Hematopoietic multipotent progenitor cell treated with erythropoietin and hydrocortisone succinate and interleukin-3 and kit ligand, for 17 days (in vitro differentiated cells): ENCODE results near the gene HOXB5.

Experiments
- DNase-seq: peaks from one replicate; pipeline ENCODE4 v3.0.0-alpha.2; 2015; ENCODE audit warnings: low spot score

The HOXB5 gene

DNA sequence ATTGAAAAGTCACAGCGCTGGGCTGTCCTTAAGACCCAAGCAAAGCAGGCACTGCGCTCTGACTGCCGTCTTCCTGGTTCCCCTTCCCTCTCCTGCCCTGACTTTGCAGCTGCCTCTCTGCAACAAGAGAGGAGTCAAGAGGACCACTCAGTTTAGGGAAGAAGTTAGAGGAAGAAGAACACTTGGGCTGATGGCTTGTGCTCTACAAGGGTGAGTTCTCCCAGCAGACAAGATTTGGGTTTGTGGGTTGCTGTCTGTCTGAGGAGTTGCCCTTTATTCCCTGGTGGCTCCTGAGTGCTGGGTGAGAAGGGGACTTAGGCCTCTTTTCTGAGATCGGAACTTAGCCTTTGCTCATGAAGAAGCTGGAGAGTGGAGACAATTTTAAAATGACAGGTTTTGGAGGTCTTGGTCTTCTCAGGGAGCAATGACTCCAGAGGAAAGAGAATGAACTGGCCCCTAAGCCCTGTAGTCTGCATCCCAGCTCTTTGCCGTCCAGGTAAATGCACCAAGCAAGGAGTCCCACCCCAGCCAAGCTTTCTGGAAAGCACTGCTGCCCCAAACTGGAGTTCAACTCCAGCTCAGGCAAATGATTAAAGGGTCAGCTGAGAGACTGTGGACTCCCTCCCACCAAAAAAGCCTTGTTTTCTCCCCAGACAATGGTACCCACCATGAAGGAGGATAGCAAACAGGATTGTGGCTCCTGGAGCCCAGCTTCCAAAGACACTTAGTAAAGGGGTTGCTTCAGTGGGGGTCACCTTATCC lies 35.3 kb upstream of the HOXB5 start:
- no peak for DNase-seq

DNA sequence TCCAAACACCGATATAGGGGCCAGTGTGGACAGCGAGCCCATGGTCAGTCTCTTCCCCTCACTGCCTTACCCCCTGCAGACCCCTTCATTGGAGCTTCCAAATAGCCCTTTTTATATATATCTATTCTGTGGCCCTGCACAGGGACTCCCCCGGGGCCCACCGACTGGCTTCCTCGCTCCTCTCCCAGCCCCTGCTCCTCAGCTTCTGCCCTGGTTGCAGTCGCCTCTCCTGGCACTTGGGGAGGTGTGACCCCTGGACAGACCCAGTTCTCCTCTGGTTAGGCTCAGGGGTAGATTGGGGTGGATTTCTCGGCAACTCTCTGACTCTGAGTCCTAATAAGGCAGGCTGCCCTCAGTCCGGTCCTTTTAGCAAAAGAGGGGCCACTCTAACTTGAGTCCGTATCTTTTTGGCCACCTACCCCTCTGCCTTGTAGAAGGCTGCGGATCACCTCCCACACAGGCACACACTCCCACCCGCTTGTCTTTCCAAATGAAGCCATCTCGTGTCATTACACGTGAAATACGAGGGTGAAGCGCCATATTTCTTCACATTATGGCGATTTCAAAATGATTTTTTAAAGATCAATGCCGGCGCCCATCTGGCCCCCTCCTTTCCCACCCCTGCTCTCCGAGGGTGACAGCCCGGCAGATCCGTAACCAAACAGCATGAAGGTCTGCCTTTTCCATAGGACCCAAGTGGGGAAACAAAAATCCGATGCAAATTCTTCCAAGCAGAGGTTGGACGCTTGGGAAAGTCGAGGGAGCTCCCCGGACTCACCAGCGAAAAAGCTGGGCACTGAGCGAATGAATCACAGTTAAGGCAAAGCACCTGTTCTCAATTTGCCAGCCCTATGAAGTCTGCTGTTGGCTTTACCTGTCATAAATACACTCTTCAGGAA lies 34.3 kb upstream of the HOXB5 start:
- DNase-seq, result no peak

DNA sequence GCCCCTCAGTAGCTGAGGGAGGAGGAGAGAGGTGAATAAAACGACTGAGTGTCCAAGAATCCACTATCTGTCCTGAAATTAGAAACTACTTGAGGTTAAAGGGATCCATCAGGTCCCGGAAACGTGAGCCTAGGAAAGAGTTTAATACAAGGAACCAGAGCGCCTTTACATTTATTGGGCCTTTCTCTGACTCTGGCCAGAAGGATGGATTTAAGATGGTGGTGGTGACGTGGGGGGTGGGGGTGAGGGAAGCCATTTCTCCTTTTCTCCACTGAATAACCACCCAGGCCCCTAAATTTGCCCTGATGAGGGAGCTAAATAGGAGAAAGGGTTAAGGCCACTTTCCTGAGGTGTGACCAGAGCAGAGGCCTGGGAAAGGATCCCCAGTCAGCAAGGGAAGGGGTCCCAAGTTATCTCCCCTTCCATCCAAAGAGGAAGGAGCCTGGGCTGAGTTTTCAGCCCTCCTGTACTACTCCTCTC lies 33.6 kb upstream of the HOXB5 start:
- no peak for DNase-seq

DNA sequence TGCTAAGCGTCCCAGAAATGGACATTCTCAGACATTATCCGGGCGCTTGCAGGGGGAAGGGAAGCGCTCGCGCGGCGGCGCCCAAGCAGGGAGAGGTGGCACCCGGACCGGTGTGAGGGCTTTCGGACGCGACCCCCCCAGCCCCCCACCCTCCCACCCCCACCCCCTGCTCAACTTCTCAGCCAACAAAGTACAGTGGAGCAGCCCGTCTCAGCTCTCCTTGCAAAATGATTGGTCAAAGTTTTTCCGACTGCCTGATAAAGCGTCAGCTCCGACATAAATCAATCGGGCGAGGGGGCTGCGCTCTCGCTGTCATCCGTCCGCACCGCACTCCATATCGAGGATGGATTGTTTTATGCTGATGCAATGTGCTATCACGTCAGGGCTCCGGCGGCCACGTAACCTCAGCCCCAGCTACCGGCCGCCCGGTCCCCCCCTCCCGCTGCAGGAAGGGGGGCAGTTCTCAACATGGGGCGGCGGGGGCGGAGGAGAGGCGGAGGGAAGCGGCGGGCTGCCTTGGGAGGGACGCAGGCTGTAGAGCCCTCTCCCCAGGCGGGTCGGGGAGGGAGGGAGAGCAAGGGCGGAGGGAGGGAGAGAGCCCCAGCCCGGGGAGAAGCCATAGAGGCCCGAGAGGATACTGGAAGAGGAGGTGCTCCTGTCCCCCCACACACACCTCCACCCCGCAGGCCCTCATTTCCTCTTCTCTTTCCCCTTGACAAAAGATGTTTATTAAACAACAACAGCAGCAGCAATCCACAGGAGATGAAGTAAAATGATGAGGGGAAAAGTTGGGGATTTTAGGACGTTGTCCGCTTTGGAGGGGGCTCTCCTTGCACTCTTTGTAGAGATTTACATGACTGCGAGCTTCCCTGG lies 32.9 kb upstream of the HOXB5 start, which contains the start of gene HOXB9:
Gene HOXB9, minus strand, starts transcription at position 114 of the 873 bp plus-strand sequence. Its CDS starts 89 bp downstream, at position 25.
- no peak for DNase-seq

DNA sequence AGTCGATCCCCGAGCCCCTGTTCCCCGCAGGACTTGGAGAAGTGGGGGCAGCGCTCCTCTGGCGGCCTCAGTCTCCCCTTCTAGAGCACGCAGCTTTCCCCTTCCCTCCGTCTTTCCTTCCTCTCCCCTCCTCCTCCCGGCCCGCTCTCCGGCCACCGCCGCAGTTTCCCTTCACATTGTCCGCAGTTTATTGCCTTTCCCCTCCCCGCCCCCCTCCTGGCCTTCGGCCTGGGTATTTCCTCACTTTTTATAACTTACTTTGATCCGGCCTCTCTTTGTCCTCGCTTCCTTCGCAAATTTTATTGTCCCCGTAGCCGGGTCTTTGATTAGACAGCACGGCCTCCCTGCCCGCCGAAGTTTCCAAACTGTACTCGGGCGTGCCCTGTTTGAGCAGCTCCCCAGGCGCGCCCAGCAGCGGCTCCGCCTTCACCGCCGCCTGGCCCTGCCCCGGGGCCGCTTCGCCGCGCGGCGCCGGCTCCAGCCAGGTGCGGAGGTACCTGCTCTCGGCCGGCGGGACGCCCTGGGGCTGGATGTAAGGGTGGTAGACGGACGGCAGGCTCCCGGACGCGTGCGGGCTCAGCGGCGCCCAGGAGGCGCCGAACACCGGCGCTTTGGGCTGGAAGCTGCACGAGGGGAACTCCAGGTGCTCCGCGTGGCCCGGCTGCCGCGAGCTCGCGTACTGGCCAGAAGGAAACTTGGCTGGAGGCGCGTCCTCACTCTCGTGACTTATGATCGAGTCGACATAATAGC lies 32.1 kb upstream of the HOXB5 start:
- no peak for DNase-seq

DNA sequence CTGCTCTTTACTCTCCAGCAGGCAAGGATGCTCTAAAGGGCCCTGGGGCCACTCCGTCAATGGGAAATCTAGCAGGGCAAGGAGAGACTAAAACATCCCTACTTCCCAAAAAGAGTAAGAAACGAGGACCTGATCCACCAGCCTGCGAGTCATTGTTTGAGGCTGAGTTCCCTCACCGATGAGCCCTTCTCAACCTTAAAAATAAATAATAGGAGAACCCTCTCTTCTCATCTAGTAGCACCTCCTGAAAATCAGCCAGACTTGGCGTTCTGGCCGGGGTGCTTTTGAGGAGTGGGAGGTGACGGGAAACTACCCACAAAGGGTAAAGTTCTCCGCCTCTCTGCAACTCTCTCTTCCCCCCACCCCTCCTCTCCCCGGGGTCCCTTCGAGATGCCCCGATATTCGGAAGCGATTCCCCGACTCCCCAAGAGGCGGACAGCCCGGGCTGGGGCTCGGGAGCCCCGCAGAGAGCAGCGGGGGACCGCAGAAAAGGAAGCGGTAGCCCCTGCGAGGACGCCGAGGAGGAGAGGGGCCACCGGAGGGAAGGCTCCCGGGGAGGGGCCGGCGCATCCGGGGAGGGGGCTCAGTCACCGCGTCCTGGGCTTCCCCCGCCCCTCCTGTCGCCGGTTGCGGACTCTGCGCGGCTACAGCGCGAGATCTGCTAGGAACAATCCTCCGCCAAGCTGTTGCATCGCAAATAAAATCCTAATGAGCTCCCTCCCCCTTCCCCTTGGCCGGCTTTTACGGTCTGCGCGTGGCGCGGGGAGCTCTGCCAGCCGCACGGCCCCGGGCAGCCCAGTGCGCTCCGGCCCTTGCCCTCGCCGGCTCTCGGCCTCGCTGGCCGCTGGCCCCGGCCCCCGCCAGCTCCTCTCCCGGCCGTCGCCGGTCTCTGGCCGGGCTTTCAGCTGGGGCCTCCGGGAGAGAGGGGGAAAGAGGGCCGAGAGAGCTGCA lies 31.2 kb upstream of the HOXB5 start:
- DNase-seq, result no peak

DNA sequence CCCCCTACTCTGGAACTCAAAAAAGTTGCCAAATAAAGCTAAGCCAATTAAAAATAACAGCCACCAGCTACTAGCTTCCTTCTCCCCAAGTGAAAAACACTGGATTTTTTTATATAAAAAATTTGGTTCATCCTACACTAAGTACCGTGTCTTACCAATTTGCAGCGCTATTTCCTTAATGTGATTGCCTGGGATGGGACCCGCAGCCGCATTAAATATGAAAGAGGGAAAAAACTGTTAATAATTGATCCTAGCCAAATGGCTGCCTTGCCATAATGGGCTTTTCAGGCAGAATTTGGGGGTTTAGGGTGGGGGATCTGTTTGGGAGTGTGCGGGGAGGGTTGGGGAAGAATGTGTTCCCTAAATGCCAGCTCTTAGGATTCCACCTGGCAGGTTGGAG lies 30.5 kb upstream of the HOXB5 start:
- no peak for DNase-seq

DNA sequence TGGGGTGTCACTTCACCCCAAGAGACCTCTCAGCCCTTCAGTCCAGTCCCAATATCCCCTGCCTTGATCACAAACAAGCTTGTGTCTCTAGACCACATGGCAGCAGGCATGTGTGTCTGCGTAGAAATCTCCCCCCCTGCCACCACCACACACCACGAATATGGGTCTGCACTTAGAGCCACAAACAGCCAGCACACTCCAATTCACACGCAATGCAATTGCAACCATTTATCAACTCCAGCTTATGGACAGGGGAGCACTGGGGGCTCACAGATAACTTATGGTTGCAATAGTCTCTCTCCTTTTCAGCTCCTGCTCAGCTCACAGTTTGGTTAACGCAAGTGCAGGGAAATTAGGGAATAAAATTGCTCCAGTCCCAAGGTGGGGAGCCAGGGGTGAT lies 30.0 kb upstream of the HOXB5 start:
- DNase-seq, result no peak

DNA sequence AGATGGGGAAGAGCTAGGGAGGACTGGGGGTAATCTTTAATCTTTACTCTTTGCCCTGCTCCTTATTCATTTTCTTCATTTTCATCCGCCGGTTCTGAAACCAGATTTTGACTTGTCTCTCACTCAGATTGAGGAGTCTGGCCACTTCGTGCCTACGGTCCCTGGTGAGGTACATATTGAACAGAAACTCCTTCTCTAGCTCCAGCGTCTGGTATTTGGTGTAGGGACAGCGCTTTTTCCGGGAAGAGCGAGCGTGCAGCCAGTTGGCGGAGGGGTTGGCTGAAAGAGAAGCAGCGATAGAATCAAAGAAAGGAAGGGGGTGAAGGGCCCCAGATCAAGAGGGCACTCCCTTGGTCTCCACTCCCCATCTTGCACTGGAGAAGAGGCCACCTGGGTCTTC lies 29.3 kb upstream of the HOXB5 start:
- DNase-seq, result no peak

DNA sequence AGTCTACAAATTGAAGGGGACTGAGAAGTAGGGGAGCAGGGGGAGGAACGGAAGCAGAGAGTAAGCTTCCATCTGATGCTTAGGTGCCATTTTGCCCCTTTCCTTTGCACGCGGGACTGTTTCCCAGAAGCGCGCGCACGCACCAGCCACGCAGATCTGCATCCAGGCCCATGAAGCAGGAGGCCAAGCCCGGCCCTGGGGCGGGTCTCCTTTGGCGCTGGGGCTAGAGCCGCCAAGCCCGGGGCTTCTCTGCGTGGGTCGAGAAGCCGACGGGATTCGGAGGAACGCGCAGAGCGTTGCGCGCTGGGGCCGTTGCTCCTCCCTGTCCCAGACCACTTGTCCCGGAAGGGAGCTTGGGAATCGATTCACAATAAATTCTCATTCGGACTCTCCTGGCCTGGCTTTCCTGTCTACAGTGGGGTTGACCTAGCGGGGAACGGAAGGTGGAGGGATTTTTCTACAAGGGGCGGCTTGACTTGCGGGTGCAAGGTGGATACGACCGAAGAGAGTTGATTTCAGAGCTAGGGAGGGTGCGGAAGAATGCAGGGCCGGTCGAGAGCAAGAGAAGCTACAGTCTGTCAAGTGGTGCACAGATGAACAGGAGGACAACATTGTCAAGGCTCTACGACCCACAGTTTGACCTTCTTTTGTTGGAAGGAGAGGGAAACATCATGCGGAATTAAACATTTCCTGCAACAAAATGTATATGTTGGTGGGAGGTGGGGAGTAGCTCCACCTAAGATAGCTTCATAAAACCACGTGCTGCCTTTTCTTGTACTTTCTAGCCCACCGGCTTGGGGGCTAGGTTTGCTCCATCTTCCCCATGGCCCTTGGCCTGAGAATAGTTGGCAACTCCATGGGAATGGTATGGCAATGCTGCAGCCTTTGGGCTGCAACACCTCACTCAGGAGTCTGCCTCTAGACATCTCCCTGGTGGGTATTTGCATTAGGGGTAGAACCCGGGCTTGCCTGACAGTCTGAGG lies 28.1 kb upstream of the HOXB5 start:
- DNase-seq, result no peak

DNA sequence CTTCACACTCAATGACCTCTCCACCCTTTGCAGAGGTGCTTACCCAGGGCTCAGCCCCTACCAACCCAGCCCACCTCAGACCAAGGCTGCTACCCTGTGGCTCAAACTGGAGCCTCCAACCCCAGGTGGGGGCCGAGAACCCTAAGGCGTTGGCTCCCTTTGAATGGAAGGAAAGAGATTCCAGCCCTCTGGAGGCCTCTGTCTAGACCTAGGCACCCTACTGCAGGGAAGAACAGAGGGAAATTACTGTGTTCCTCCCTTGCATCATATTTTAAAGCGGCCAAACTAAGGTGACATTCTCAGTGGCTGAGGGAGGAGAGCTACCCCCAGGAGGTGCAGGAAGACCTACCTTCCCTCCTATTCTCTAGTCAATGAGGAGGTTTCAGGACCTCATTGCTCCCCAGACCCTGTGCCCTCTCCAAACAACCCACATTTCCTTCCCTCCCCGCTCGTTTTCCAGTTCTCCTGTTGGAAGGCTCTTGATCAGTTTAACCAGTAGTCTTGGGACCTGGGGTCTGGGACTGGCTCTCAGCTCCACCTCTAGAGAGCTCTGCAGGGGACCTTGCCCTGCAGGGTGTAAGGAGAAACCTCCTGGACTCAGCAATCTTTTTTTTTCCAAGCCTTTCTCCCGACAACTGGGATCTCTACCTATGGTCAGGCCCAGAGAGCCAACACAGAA lies 27.0 kb upstream of the HOXB5 start:
- no peak for DNase-seq

DNA sequence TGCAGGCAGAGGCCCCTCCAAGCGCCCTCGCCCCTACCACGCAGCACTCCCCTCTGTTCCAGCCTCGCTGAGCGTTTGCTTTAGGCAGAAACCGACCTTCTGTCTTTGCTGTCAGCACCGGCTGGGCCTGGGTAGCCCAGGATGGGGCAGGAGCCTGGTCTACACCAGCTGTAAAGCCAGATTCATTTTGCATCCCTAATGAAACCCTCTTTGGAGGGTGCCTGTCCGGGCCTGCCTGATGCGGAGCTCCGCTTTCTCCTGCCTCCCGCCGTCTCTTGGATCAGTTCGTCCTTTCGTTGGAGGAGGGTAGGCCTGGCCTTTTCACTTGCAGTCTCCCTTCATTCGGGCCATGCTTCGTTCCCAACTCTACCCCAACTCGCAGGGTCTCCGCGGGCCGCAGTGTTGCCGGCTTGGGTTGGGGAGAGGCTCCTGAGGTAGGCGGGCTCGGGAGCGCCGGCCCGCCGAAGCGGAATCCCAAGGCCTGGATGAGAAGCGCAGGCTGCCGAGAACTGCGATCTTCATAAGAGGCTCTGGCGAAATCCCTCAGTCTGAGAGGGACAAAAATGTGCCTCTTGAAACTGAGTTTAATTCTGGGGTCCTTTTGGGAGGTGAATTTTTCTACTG lies 26.4 kb upstream of the HOXB5 start:
- no peak for DNase-seq

DNA sequence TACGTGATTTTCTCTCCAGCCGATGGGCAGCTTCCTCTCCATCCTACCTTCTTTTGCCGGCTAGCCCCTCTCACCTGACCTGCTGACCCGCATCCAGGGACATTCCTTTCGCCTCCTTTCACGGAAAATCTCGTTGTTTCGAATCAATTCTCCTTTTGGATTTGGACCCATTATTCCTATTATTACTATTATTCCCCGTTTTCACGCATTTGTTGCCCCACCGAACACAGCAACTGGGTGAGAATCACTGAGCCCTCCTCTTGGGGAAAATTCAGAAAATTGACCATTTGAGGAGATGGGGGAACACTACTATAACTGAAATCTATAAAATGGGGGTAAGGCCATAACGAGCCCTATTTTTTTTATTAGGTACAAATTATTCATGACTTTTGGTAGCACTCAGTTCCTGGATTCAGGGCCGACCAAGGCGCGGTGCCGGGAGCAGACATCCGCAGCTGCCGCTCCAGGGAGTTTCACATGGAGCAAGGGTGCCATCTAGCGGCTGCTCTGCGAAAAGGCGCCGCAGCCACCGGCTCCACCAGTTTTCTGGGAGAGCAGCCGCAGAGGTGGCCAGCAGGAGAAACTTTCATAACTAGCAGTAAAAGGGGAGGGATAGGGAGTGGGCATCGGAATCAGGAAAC lies 24.8 kb upstream of the HOXB5 start:
- peak; percentile 77 for DNase-seq

DNA sequence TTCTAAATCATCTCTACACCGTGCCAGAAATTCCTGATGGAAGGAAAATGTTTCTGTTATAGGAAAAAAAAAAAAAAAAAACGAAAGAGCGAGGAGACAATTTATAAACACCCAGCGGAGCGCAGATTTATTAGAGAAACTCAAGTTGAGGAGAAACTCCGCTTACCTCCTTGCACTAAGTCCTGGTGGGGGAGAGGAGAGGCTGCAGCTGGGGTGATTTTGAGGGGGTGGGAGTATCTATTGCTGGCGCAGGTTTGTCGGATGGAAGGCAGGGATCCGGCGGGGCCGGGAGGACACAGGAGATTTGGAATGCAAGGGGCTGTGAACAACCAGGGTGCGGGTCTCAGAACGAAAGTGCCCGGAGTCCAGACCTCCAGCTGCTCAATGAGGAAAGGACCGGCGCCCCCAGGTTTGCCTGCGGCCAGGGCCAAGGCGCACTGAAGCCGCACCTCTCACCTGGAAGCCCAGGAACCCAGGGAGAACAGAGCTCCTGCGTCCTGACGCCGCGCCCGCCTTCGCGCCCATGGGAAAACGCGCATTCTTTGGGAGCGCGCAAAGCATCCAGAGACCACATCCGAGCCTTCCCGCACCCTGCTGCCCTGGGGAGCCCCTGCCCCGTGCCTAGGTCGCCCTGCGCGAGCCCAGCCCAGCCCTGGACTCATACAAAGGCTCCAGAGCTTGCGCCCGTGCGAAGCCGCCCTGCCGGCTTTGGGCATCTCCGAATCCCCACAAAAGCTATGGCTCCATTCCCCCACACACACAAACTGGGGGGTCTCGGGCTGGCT lies 24.1 kb upstream of the HOXB5 start:
- DNase-seq, result no peak

DNA sequence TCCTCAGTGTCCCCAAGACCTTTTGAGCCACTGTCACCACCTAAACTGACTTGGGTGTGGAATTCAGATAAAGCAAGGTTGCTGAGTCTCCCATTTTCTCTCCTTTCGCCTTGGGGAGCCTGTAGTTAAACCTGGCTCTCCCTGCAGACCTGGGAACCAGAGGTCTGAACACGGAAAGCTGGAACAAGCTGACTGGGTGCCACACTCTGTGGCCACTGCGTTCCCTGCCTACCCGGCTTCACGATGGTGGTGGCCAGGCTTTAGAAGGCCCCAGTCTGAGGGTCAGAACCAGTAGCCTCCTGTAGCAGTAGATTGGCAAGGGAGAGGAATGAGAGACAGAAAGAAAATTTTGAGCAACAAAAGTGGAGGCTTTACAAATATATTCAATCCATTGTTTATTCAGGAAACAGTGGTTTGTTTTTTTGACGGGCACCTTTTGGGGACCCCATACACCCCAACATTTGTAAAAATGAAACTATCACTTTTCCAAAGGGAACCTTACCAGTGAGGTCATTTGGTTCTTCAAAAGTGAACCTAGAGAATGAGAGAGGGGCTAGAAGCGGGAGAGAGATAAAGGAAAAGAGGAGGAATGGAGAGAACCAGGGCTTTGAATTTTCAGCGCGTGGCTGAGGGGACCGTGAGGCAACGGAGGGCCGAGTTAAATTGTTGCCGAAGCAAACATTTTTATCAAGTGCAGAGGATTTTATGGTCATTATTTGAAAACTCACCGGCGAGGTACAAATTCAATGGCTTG lies 23.3 kb upstream of the HOXB5 start:
- DNase-seq, result no peak
